ENCODE measurements around the gene PALB2.

DNA sequence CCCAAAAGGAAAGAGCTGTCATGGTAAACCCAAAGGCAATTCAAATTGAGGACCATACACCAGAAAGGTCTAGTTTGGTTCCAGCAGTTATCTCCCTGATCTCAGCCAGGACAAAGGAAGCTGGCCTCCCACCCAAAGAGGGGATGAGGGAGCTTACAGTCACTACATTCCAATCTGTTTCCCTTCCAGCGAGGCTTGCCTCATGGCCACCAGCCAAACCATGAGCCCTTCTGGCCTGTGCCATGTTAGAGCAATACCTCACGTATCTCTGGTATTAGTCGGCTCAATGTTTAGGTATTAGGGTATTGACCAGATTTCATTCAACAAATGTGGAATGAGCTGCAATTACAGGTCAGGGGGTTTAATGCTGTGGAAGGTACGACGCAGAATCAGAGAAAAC, 53.4 kb downstream of the PALB2 start:
- TF ChIP-seq, protein P1, sequence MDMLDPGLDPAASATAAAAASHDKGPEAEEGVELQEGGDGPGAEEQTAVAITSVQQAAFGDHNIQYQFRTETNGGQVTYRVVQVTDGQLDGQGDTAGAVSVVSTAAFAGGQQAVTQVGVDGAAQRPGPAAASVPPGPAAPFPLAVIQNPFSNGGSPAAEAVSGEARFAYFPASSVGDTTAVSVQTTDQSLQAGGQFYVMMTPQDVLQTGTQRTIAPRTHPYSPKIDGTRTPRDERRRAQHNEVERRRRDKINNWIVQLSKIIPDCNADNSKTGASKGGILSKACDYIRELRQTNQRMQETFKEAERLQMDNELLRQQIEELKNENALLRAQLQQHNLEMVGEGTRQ (IDR thresholded peaks at IDR 0.05) = no peak
- TF ChIP-seq SREBF2 (IDR thresholded peaks at IDR 0.05) (no peak), CHD2 (IDR thresholded peaks at IDR 0.05; ENCODE audit: low read length, partially characterized antibody) (no peak), POLR2A (IDR thresholded peaks at IDR 0.05; ENCODE audit: low read length) (no peak), EHMT2 (IDR thresholded peaks at IDR 0.05; ENCODE audit: low read depth) (no peak), RAD21 (conservative IDR thresholded peaks at IDR 0.05 in 1 of 2, IDR thresholded peaks at IDR 0.05 in 1 of 2) (no peak)
- TF ChIP-seq, protein P2, sequence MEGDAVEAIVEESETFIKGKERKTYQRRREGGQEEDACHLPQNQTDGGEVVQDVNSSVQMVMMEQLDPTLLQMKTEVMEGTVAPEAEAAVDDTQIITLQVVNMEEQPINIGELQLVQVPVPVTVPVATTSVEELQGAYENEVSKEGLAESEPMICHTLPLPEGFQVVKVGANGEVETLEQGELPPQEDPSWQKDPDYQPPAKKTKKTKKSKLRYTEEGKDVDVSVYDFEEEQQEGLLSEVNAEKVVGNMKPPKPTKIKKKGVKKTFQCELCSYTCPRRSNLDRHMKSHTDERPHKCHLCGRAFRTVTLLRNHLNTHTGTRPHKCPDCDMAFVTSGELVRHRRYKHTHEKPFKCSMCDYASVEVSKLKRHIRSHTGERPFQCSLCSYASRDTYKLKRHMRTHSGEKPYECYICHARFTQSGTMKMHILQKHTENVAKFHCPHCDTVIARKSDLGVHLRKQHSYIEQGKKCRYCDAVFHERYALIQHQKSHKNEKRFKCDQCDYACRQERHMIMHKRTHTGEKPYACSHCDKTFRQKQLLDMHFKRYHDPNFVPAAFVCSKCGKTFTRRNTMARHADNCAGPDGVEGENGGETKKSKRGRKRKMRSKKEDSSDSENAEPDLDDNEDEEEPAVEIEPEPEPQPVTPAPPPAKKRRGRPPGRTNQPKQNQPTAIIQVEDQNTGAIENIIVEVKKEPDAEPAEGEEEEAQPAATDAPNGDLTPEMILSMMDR (IDR thresholded peaks at IDR 0.05) = no peak
- TF ChIP-seq, protein P3, sequence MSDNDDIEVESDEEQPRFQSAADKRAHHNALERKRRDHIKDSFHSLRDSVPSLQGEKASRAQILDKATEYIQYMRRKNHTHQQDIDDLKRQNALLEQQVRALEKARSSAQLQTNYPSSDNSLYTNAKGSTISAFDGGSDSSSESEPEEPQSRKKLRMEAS (IDR thresholded peaks at IDR 0.05) = no peak

Data from A549 (cell line).